Measurements from ENCODE around the gene CNBP. TPM values are rescaled to one million over a fixed set of nuclear protein-coding genes. Genes with fewer than 3 reads are reported as not detected.
"Not testable (repeated sequence)": the region's sequence is repeated elsewhere in the genome, so short reads cannot be mapped to it uniquely, and the experiment has no call there.

Gene CNBP
- total RNA-seq, 2 donors from 2014 or later = 308 to 459 TPM

DNA sequence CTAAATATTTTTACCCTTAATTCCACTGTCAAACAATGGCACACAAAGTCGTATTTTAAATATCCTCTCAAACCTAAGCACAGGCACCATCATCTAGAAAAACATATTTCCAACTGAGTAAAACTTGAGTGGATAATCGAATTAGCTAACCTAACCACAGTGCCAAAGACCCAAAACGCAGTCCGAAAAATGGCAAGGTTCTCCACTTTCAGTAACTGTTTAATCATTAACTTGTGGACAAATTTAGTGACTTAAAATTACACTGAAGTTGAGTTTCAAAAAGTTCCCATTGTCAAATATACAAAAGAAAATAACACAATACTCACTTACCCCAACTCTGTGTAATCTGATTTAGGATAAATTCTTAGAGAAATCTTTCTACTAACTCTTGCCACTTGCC lies 10.0 kb downstream of the CNBP start:
- TF ChIP-seq, protein P1, sequence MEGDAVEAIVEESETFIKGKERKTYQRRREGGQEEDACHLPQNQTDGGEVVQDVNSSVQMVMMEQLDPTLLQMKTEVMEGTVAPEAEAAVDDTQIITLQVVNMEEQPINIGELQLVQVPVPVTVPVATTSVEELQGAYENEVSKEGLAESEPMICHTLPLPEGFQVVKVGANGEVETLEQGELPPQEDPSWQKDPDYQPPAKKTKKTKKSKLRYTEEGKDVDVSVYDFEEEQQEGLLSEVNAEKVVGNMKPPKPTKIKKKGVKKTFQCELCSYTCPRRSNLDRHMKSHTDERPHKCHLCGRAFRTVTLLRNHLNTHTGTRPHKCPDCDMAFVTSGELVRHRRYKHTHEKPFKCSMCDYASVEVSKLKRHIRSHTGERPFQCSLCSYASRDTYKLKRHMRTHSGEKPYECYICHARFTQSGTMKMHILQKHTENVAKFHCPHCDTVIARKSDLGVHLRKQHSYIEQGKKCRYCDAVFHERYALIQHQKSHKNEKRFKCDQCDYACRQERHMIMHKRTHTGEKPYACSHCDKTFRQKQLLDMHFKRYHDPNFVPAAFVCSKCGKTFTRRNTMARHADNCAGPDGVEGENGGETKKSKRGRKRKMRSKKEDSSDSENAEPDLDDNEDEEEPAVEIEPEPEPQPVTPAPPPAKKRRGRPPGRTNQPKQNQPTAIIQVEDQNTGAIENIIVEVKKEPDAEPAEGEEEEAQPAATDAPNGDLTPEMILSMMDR (IDR thresholded peaks at IDR 0.05) = no peak
- H3K4me3 ChIP-seq = peak overlapping the region; percentile 40
- H3K4me1 ChIP-seq (ENCODE audit: control insufficient read depth in 1 of 2, low read depth in 2 of 2) = peaks cover 49 to 86% of the 10 kb centered on the region in 2 donors
- no peak for DNase-seq (ENCODE audit: low spot score)
- peaks cover 26% of the 10 kb centered on the region for H3K36me3 ChIP-seq
- no peaks in the 10 kb centered on the region for H3K27me3 ChIP-seq (replicated peaks; ENCODE audit: insufficient read depth)
- H3K27ac ChIP-seq = peak overlapping the region in 1 of 2 donors; percentile 62
- H3K9me3 ChIP-seq = no peaks in the 10 kb centered on the region
- no peak for ATAC-seq (ENCODE audit: insufficient number of reproducible peaks, low FRiP score, low read depth)

DNA sequence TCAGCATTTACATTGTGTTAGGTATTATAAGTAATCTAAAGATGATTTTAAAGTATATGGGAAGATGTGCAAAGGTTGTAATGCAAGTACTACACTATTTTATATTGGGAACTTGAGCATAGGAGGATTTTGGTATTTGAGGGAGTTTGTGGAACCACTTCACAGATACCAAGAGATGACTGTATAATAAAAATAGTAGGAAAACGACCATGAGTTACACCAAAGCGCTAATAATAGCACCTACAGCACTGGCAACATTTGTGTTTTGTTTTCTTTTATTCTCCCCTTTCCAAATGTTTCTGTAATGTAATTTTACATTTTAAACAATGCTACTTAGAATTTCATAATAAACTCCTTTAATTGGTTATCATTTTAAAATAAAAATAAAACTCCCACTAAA lies 10.5 kb downstream of the CNBP start:
- DNase-seq (ENCODE audit: low spot score) = no peak
- peak overlapping the region; percentile 40 for H3K4me3 ChIP-seq
- H3K36me3 ChIP-seq = peaks cover 25% of the 10 kb centered on the region
- H3K27me3 ChIP-seq (replicated peaks; ENCODE audit: insufficient read depth) = no peaks in the 10 kb centered on the region
- peaks cover 45 to 81% of the 10 kb centered on the region in 2 donors for H3K4me1 ChIP-seq (ENCODE audit: control insufficient read depth in 1 of 2, low read depth in 2 of 2)
- H3K27ac ChIP-seq = peak overlapping the region in 1 of 2 donors; percentile 62
- no peak for ATAC-seq (ENCODE audit: insufficient number of reproducible peaks, low FRiP score, low read depth)
- no peaks in the 10 kb centered on the region for H3K9me3 ChIP-seq
- TF ChIP-seq, protein P1 (IDR thresholded peaks at IDR 0.05) = no peak

DNA sequence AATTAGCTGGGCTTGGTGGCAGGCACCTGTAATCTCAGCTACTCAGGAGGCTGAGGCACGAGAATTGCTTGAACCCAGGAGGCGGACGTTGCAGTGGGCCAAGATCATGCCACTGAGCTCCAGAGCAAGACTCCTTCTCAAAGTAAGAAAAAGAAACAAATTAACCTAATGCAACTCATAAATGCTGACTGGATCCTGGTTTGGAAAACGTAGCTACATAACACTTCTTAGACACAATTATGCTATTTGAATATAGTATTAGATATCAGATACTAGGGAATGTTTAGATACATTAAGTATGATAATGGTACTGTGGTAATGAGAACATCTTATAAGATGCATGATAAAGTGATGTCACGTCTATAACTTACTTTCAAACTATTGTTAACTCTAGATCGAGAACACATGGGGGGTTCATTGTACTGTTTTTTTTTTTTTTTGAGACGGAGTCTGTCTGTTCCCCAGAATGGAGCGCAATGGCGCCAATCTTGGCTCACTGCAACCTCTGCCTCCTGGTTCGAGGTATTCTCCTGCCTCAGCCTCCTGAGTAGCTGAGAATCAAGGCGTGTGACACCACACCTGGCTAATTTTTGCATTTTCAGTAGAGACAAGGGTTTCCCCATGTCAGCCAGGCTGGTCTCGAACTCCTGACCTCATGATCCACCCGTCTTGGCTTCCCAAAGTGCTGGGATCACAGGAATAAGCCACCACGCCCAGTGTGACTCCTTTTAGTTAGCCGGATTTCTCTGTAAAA lies 16.9 kb downstream of the CNBP start:
- no peak overlapping the region for H3K4me3 ChIP-seq
- peaks cover 49% of the 10 kb centered on the region for H3K36me3 ChIP-seq
- peaks cover 6 to 24% of the 10 kb centered on the region in 2 donors for H3K4me1 ChIP-seq (ENCODE audit: control insufficient read depth in 1 of 2, low read depth in 2 of 2)

DNA sequence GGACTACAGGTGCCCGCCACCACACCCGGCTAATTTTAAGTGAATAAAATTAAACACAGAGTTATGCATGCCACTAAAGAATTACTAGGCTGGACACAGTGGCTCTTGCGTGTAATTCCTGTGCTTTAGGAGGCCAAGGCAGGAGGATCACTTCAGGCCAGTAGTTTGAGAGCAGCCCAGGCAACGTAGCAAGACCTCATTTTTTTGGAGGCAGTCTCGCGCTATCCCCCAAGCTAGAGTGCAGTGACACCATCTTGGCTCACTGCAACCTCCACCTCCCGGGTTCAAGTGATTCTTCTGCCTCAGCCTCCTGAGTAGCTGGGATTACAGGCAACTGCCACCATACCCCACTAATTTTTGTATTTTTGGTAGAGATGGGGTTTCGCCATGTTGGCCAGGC lies 18.1 kb downstream of the CNBP start:
- Histone ChIP-seq H3K36me3 (peaks cover 39% of the 10 kb centered on the region), H3K4me1 (ENCODE audit: control insufficient read depth in 1 of 2, low read depth in 2 of 2) (peaks cover 6 to 14% of the 10 kb centered on the region in 2 donors)
- not testable (repeated sequence) for H3K27me3 ChIP-seq (replicated peaks; ENCODE audit: insufficient read depth); H3K4me3 ChIP-seq; DNase-seq (ENCODE audit: low spot score); ATAC-seq (ENCODE audit: insufficient number of reproducible peaks, low FRiP score, low read depth); H3K27ac ChIP-seq; H3K9me3 ChIP-seq

More for the DNA sequence above, 16.9 kb downstream of the CNBP start:
- Histone ChIP-seq H3K27me3 (replicated peaks; ENCODE audit: insufficient read depth) (no peaks in the 10 kb centered on the region), H3K9me3 (no peaks in the 10 kb centered on the region), H3K27ac (no peak overlapping the region)
- DNase-seq (ENCODE audit: low spot score) (no peak), ATAC-seq (ENCODE audit: insufficient number of reproducible peaks, low FRiP score, low read depth) (no peak)
- TF ChIP-seq, protein P1 (IDR thresholded peaks at IDR 0.05) = no peak

DNA sequence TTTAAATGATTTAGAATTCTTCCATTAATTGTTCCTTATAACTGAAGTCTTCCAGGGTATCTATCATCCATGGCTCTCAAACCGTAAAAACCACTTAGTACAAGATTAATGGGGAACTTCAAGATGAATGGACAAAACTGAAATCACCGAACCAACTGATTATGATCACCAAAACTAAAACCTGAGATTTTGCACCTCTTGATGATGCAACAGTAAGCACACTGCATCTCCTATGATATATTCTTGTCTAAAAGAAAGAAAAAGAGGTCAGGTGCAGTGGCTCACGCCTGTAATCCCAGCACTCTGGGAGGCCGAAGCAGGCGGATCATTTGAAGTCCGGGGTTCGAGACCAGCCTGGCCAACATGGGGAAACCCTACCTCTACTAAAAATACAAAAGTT lies 19.2 kb downstream of the CNBP start:
- TF ChIP-seq, protein P1 (IDR thresholded peaks at IDR 0.05) = no peak
- DNase-seq (ENCODE audit: low spot score) (no peak), ATAC-seq (ENCODE audit: insufficient number of reproducible peaks, low FRiP score, low read depth) (no peak)
- Histone ChIP-seq H3K4me1 (ENCODE audit: control insufficient read depth in 1 of 2, low read depth in 2 of 2) (peaks cover 10 to 15% of the 10 kb centered on the region in 2 donors), H3K36me3 (peaks cover 28% of the 10 kb centered on the region), H3K27me3 (replicated peaks; ENCODE audit: insufficient read depth) (no peaks in the 10 kb centered on the region), H3K27ac (no peak overlapping the region), H3K9me3 (no peaks in the 10 kb centered on the region), H3K4me3 (no peak overlapping the region)

Measured in thoracic aorta (tissue), 2 donors.